ENCODE results near the gene KIR2DL1.
"Not testable (repeated sequence)": the region's sequence is repeated elsewhere in the genome, so short reads cannot be mapped to it uniquely, and the experiment has no call there.

Gene KIR2DL1

GRCh38 chr19:54788154-54788553 lies 18.6 kb downstream of the KIR2DL1 start:
- in situ Hi-C loops (cut with HindIII; ENCODE audit: low pct_ligation_motif_present, low sequenced_read_pairs); H3K27ac ChIP-seq; H3K4me3 ChIP-seq (ENCODE audit: low read depth, low read length); H3K36me3 ChIP-seq (replicated peaks); DNase-seq; H3K27me3 ChIP-seq (replicated peaks): not testable (repeated sequence)

- H3K27me3 ChIP-seq (replicated peaks): no peaks in the 10 kb centered on the region
- H3K27ac ChIP-seq: no peak overlapping the region
- H3K4me3 ChIP-seq (ENCODE audit: low read depth, low read length): no peak overlapping the region
- TF ChIP-seq CTCF (IDR thresholded peaks at IDR 0.05; ENCODE audit: low read depth, low read length, missing control alignments): no peak
- no peaks in the 10 kb centered on the region for H3K36me3 ChIP-seq (replicated peaks)
- DNase-seq: no peak
- in situ Hi-C loops (cut with HindIII; ENCODE audit: low pct_ligation_motif_present, low sequenced_read_pairs): no loop called here
Observed at GRCh38 chr19:54790711-54791110, 21.1 kb downstream of the KIR2DL1 start.

- no peak for DNase-seq
- Histone ChIP-seq H3K27me3 (replicated peaks) (no peaks in the 10 kb centered on the region), H3K4me3 (ENCODE audit: low read depth, low read length) (no peak overlapping the region), H3K27ac (no peak overlapping the region), H3K36me3 (replicated peaks) (no peaks in the 10 kb centered on the region)
- in situ Hi-C loops (cut with HindIII; ENCODE audit: low pct_ligation_motif_present, low sequenced_read_pairs): no loop called here
- no peak for TF ChIP-seq CTCF (IDR thresholded peaks at IDR 0.05; ENCODE audit: low read depth, low read length, missing control alignments)
Observed at GRCh38 chr19:54791476-54791875, 21.9 kb downstream of the KIR2DL1 start.

GRCh38 chr19:54792814-54793213 lies 23.2 kb downstream of the KIR2DL1 start:
- no peak for TF ChIP-seq CTCF (IDR thresholded peaks at IDR 0.05; ENCODE audit: low read depth, low read length, missing control alignments)
- Histone ChIP-seq H3K27me3 (replicated peaks) (no peaks in the 10 kb centered on the region), H3K36me3 (replicated peaks) (no peaks in the 10 kb centered on the region), H3K4me3 (ENCODE audit: low read depth, low read length) (no peak overlapping the region), H3K27ac (no peak overlapping the region)
- in situ Hi-C loops (cut with HindIII; ENCODE audit: low pct_ligation_motif_present, low sequenced_read_pairs): no loop called here
- DNase-seq: no peak

GRCh38 chr19:54795758-54796157 lies 26.2 kb downstream of the KIR2DL1 start:
- Histone ChIP-seq H3K4me3 (ENCODE audit: low read depth, low read length) (no peak overlapping the region), H3K27me3 (replicated peaks) (no peaks in the 10 kb centered on the region), H3K36me3 (replicated peaks) (no peaks in the 10 kb centered on the region), H3K27ac (no peak overlapping the region)
- no peak for TF ChIP-seq CTCF (IDR thresholded peaks at IDR 0.05; ENCODE audit: low read depth, low read length, missing control alignments)
- in situ Hi-C loops (cut with HindIII; ENCODE audit: low pct_ligation_motif_present, low sequenced_read_pairs): no loop called here
- DNase-seq: no peak

GRCh38 chr19:54803410-54803809 lies 33.8 kb downstream of the KIR2DL1 start, which contains the start of gene KIR2DL4:
Gene KIR2DL4, plus strand, starts transcription at chr19:54803610. Its CDS starts 42 bp downstream, at chr19:54803652.
- in situ Hi-C loops (cut with HindIII; ENCODE audit: low pct_ligation_motif_present, low sequenced_read_pairs): no loop called here
- Histone ChIP-seq H3K36me3 (replicated peaks) (no peaks in the 10 kb centered on the region), H3K27ac (no peak within 1 kb of the TSS), H3K4me3 (ENCODE audit: low read depth, low read length) (no peak within 1 kb of the TSS), H3K27me3 (replicated peaks) (no peaks in the 10 kb centered on the region)
- TF ChIP-seq CTCF (IDR thresholded peaks at IDR 0.05; ENCODE audit: low read depth, low read length, missing control alignments): no peak
- DNase-seq: no peak

All from brain microvascular endothelial cell (primary cell).